Measurements from ENCODE around the gene RILP.

The RILP gene

DNA sequence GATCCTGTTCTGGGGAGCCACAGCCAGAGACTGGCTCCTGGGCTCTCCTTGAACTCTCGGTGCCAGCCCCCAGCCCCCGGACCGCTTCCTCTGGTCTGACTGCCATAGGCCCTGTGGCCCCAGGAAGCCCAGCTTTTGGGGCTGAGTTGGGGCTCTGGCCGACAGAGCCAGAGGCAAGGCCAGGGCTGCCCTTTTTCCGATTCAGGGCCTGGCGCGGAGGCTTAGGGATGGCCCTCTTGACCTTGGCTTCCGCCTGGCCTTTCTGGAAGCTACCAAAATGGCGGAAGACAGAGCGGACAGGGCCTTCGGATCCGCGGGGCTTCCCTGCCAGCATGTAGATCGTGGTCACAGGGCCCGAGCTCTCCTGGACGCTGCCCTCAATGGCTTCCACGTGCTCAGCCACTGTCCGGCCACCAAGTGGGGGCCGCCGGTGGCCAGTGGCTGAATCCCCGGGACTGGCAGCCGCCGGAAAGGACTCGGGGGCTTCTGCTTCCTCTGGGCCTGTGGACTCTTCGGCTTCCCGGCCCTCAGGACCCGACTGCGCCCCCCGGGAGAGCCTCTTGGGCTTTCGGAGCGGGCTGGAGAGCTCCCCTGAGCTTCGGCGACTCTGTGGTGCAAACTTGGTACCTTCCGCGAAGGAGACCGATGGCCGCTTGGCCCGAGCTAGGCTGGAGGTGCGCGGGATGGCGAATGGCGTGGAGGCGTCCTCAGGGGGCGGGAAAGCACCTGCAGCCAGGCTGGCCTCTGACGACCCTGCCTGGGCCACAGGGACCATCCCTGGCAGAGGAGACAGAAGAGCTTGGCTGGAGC, 14.6 kb downstream of the RILP start:
- H3K4me3 ChIP-seq (ENCODE audit: low read length), result no peak overlapping the region
- DNase-seq (ENCODE audit: low read depth), result no peak
- TF ChIP-seq, protein P1, sequence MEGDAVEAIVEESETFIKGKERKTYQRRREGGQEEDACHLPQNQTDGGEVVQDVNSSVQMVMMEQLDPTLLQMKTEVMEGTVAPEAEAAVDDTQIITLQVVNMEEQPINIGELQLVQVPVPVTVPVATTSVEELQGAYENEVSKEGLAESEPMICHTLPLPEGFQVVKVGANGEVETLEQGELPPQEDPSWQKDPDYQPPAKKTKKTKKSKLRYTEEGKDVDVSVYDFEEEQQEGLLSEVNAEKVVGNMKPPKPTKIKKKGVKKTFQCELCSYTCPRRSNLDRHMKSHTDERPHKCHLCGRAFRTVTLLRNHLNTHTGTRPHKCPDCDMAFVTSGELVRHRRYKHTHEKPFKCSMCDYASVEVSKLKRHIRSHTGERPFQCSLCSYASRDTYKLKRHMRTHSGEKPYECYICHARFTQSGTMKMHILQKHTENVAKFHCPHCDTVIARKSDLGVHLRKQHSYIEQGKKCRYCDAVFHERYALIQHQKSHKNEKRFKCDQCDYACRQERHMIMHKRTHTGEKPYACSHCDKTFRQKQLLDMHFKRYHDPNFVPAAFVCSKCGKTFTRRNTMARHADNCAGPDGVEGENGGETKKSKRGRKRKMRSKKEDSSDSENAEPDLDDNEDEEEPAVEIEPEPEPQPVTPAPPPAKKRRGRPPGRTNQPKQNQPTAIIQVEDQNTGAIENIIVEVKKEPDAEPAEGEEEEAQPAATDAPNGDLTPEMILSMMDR (conservative IDR thresholded peaks at IDR 0.05; ENCODE audit: low read length), result no peak

DNA sequence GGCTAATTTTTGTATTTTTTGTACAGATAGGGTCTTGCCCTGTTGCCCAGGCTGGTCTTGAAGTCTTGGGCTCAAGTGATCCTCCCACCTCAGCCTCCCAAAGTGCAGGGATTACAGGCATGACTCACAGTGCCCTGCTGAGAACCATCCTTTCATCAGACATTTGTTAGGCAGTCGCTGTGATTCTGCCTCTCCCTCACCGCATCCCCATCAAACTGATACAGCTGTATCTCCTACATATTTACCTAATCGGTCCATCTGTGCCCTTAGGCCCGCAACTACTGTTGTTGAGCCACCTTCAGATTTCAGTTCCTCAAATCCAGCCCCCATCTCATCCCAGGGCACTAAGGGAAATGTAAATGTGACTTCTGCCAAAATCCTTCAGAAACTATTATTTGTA, 19.0 kb downstream of the RILP start:
- no peak for DNase-seq (ENCODE audit: low read depth)
- TF ChIP-seq, protein P1 (conservative IDR thresholded peaks at IDR 0.05; ENCODE audit: low read length), result no peak
- no peak overlapping the region for H3K4me3 ChIP-seq (ENCODE audit: low read length)

DNA sequence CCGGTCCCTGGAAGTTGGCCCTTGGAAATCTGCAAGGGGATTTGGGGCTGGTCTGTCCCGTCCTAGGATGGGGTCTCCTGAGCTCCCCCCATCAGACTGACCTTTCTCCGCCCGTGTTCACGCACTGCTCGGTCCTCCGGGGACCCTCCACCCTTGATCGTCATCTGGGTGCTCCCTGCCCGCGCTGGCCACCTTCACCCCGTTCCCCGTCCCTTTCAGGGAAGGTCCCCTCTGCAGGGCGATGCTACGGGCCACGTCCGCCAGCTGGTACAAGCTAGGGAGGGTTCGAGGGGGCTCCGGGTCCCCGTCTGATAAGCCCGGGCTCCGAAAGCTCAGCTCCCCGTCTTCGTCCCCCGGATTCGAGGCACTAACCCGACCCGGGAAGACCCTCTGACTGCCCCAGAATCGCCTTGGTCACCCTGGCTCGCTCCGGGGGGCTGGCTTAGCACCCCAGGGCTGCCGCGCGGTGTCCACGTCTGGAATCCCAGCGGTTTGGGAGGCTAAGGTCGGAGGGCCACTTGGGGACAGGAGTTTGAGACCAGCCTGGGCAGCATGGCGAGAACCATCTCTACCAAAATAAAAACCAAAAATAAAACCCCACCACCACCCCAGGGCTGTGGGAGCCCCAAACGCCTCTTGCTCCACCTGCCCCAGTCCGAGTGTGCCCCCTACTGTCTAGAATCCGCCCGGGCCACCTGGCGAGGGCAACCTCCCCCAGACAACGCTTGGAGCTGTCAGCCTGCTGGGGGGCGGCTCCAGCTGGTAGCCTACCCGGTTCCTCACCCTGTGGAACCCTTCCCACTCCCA, 20.0 kb downstream of the RILP start:
- peak; percentile 52 for DNase-seq (ENCODE audit: low read depth)
- TF ChIP-seq, protein P1 (conservative IDR thresholded peaks at IDR 0.05; ENCODE audit: low read length), result peak; percentile 67

DNA sequence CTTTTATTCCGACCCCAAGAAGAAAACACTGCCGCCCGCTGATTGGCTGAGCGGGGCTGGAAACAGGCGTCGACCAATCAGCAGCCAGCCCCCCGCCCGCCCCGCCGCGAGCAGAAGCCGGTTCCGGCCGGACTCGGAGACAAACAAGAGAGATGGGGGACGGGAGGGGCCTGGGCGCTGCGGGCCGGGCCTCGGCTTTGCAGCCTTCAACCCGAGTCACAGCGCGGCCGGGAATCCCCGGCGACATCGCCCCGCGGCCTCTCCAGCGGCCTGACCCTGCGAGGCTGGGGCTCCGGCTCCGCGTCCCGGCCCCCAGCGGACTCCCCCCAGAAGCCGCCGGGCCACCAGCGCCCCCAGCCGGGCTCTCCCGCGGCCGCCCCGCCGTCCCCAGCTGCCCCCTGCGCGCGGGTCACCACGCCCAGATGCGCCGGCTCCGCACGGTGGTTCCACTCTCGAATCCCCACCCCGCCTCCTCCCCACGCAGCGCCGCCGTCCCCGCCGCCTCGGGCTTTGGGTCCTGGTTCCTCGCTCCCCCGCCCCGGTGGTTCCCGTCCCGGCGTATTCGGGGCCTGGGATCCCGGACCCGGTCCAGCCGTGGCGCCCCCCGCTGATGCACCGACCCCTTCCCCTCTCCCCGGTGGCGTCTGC, 20.7 kb downstream of the RILP start:
- TF ChIP-seq, protein P1 (conservative IDR thresholded peaks at IDR 0.05; ENCODE audit: low read length), result no peak
- DNase-seq (ENCODE audit: low read depth), result peak; percentile 93
- peak overlapping the region; percentile 86 for H3K4me3 ChIP-seq (ENCODE audit: low read length)

More for the DNA sequence above, 20.0 kb downstream of the RILP start:
- H3K4me3 ChIP-seq (ENCODE audit: low read length), result peak overlapping the region; percentile 86

DNA sequence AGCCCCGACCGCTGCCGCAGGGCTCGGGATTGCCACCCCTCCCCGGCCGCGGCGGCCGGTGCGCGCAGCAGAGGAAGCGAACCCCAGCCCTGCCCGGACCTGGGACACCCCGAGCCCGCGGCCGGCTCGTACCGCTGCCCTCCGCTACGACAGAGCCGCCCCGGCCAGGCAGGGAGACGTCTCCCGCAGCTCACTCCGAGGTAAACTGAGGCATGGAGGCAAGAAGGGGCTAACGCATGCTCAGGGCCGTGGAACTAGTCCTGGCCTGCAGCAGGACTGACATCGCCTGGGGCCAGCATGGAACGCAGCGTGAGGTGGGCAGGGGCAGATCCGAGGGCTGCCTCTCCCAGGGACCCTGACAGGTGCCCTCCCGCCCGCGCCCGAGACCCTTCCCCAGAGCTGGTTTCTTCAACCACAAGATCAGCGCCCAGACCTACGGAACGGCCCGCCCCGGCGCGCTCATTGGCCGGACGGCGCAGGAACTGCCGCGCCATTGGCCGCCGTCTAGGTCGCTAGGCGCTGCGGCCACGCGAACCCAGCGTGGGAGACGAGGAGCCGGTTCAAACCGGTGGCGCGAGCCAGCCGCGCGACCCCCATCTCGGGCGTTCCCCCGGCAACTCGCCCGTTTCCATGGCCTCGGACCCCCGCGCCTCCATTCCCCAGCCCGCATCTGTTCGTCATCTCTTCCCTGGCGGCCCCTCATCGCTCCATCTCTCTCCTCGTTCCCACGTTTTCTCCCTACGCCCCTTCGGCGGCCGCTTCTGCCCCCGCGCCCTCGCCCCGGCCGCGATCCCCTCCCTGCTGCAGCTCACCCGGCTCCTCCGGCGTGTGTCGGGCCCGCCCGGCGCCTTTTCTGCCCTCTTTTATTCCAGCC, 21.4 kb downstream of the RILP start, which contains the start of gene SLC43A2:
SLC43A2 (minus strand) TSS at position 853 of the 874 bp plus-strand sequence. CDS start 960 bp downstream, outside the sequence.
- peak; percentile 70 for DNase-seq (ENCODE audit: low read depth)
- peak within 1 kb of the TSS; percentile 86 for H3K4me3 ChIP-seq (ENCODE audit: low read length)
- TF ChIP-seq, protein P1 (conservative IDR thresholded peaks at IDR 0.05; ENCODE audit: low read length), result no peak

All from AG10803 (cell line).